HepG2 (cell line): ENCODE measurements around the gene CCT6A. TPM values are rescaled to one million over a fixed set of nuclear protein-coding genes. Genes with fewer than 3 reads are reported as not detected.

Experiments
- EZH2 ChIP-seq: conservative IDR thresholded peaks from 2 replicates; pipeline ENCODE4 v1.6.1; 2012; ENCODE audit warnings: mild to moderate bottlenecking, low read depth, low read length, moderate library complexity
- FOXO1 ChIP-seq: sonication (generic); formaldehyde crosslinking; IDR thresholded peaks from 2 replicates; pipeline ENCODE4 v1.4.0; 2020; ENCODE audit warnings: missing genetic modification reagents
- GPN1 ChIP-seq: sonication (generic); formaldehyde crosslinking; IDR thresholded peaks from 2 replicates; pipeline ENCODE4 v1.5.1; 2020; ENCODE audit warnings: missing genetic modification reagents, borderline replicate concordance
- MIER2 ChIP-seq: IDR thresholded peaks from 2 replicates; pipeline ENCODE4 v1.6.1; 2016; ENCODE audit warnings: missing biosample characterization, missing genetic modification reagents
- NKX3-1 ChIP-seq: sonication (generic); formaldehyde crosslinking; IDR thresholded peaks from 2 replicates; pipeline ENCODE4 v1.5.0; 2020; ENCODE audit warnings: missing genetic modification reagents
- YY1 ChIP-seq: IDR thresholded peaks from 2 replicates; pipeline ENCODE4 v1.6.1; 2011; ENCODE audit warnings: low read length, low read depth, moderate library complexity, mild to moderate bottlenecking; ENCODE audit not compliant: insufficient read depth, insufficient replicate concordance
- ZBTB38 ChIP-seq: sonication (generic); formaldehyde crosslinking; IDR thresholded peaks from 2 replicates; pipeline ENCODE4 v1.5.1; 2020; ENCODE audit warnings: mild to moderate bottlenecking, missing genetic modification reagents
- ZFP90 ChIP-seq: sonication (generic); formaldehyde crosslinking; IDR thresholded peaks from 2 replicates; pipeline ENCODE4 v1.8.0; 2022; ENCODE audit warnings: missing genetic modification reagents, mild to moderate bottlenecking, inconsistent platforms, borderline replicate concordance
- ZIK1 ChIP-seq: sonication (generic); formaldehyde crosslinking; IDR thresholded peaks from 2 replicates; pipeline ENCODE4 v1.5.0; 2020; ENCODE audit warnings: mild to moderate bottlenecking, low read depth, missing genetic modification reagents, borderline replicate concordance
- ZMYM4 ChIP-seq: sonication (generic); formaldehyde crosslinking; IDR thresholded peaks from 2 replicates; pipeline ENCODE4 v1.8.1; 2023; ENCODE audit warnings: mild to moderate bottlenecking, missing genetic modification reagents
- ZNF207 ChIP-seq: fragments of 450-650 bp; IDR thresholded peaks from 2 replicates; pipeline ENCODE4 v1.6.1; 2016; ENCODE audit warnings: antibody characterized with exemption, borderline replicate concordance
- ZNF460 ChIP-seq: sonication (generic); formaldehyde crosslinking; IDR thresholded peaks from 2 replicates; pipeline ENCODE4 v1.5.1; 2020; ENCODE audit warnings: missing genetic modification reagents, mild to moderate bottlenecking, borderline replicate concordance
- ZNF546 ChIP-seq: sonication (generic); formaldehyde crosslinking; conservative IDR thresholded peaks from 2 replicates; pipeline ENCODE4 v1.8.1; 2023; ENCODE audit warnings: mild to moderate bottlenecking, missing genetic modification reagents
- ZNF547 ChIP-seq: sonication (generic); formaldehyde crosslinking; IDR thresholded peaks from 2 replicates; pipeline ENCODE4 v1.5.1; 2020; ENCODE audit warnings: mild to moderate bottlenecking, missing genetic modification reagents
- ZNF782 ChIP-seq: sonication (generic); formaldehyde crosslinking; IDR thresholded peaks from 2 replicates; pipeline ENCODE4 v1.4.0; 2020; ENCODE audit warnings: missing genetic modification reagents, mild to moderate bottlenecking, borderline replicate concordance
- polyA plus RNA-seq, 8 experiments: library from polyadenylated mRNA; depleted of rRNA in 3 of 8; stranded (reverse) in 7 of 8; unstranded in 1 of 8; fragments of >200 nt; fragmentation: Illumina TruSeq in 4 of 8; extraction: Trizol in 4 of 8; gene quantifications; 2 replicates each; pipeline versions ENCODE4 v1.2.1 to v1.2.3, GENCODE V29; 2011 to 2016; ENCODE audit warnings: low read depth in 4 of 8, missing spikeins in 1 of 8, mixed read lengths in 1 of 8; ENCODE audit not compliant: insufficient read depth in 1 of 8
- total RNA-seq, 5 experiments: library from RNA; depleted of rRNA; stranded (reverse); fragments of >200 nt; fragmentation: Illumina TruSeq; extraction: Trizol; gene quantifications; 2 replicates each; pipeline ENCODE4 v1.2.3, GENCODE V29; 2016; ENCODE audit warnings: low read depth in 1 of 5
- TF ChIP-seq, protein P1 (sequence below): sonication (generic); formaldehyde crosslinking; IDR thresholded peaks from 2 replicates; pipeline ENCODE4 v1.4.0; 2020; ENCODE audit warnings: mild to moderate bottlenecking, missing genetic modification reagents
- TF ChIP-seq, protein P2 (sequence below): sonication (generic); formaldehyde crosslinking; conservative IDR thresholded peaks from 2 replicates; pipeline ENCODE4 v1.4.0; 2020; ENCODE audit warnings: missing genetic modification reagents
- TF ChIP-seq, protein P3 (sequence below): sonication (generic); formaldehyde crosslinking; IDR thresholded peaks from 2 replicates; pipeline ENCODE4 v1.8.0; 2022; ENCODE audit warnings: missing genetic modification reagents, mild to moderate bottlenecking, moderate library complexity, borderline replicate concordance

The CCT6A gene
- total and polyA plus RNA-seq, 2 of the 13 experiments (the other 11 are each of a cell fraction or from before 2014, with no cell fraction given) = 219 to 292 TPM

DNA sequence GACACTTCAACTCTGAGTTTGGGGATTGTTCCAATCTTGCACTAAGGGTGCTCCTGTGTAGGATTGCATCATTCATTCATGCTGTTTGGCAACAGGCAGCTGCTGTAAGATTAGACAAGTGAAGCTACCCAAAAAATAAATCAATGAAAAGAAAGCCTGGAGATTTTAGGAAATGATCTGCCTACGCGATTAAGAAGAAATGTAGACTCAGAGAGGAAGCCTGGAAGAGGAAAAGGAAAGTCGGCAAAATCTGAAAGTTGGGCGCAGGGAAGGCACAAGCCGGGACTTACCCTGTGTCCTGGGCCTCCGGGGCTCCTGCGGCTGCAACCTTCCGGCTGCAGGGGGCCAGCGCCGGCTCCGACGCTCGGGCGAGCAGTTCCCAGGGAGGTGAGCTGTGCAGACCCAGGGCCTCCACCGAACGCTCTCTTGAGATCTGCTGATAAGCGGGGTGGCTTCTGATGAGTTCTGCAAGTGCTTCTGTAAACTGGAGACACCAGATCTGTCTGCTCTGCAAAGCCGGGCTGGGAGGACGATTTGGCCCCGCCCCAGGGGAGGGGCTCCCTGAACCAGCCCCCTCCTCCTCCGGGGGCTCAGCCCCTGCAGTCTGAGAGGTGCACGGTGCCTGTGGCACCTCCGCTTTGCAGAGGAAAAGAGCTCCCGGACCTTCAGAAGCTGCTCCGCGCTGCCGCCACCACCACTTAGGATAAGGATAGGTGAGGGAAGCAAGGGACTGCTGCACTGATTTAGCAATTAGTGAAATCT is 17.7 kb upstream of the CCT6A start (continued):
- no peak; the same call in none of the 2 replicates for TF ChIP-seq ZMYM4 (CRISPR knock-in tag)
- TF ChIP-seq NKX3-1 (CRISPR knock-in tag) = no peak
- TF ChIP-seq ZIK1 (CRISPR knock-in tag) = peak; percentile 30; the same call in 1 of the 2 replicates
- TF ChIP-seq ZBTB38 = no peak
- TF ChIP-seq ZNF207 = no peak
- no peak for TF ChIP-seq GPN1 (CRISPR knock-in tag)
- TF ChIP-seq ZNF782 (CRISPR knock-in tag) = peak; percentile 73; the same call in 1 of the 2 replicates
- peak; percentile 12; the same call in 1 of the 2 replicates for TF ChIP-seq FOXO1 (CRISPR knock-in tag)
- TF ChIP-seq ZFP90 (CRISPR knock-in tag) = no peak
- TF ChIP-seq ZNF547 = no peak
- TF ChIP-seq, protein P1, sequence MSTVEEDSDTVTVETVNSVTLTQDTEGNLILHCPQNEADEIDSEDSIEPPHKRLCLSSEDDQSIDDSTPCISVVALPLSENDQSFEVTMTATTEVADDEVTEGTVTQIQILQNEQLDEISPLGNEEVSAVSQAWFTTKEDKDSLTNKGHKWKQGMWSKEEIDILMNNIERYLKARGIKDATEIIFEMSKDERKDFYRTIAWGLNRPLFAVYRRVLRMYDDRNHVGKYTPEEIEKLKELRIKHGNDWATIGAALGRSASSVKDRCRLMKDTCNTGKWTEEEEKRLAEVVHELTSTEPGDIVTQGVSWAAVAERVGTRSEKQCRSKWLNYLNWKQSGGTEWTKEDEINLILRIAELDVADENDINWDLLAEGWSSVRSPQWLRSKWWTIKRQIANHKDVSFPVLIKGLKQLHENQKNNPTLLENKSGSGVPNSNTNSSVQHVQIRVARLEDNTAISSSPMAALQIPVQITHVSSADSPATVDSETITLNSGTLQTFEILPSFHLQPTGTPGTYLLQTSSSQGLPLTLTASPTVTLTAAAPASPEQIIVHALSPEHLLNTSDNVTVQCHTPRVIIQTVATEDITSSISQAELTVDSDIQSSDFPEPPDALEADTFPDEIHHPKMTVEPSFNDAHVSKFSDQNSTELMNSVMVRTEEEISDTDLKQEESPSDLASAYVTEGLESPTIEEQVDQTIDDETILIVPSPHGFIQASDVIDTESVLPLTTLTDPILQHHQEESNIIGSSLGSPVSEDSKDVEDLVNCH = no peak
- no peak for TF ChIP-seq EZH2
- no peak for TF ChIP-seq ZNF546
- TF ChIP-seq ZNF460 (CRISPR knock-in tag) = no peak; the same call in 1 of the 2 replicates
- TF ChIP-seq YY1 = no peak
- TF ChIP-seq, protein P2, sequence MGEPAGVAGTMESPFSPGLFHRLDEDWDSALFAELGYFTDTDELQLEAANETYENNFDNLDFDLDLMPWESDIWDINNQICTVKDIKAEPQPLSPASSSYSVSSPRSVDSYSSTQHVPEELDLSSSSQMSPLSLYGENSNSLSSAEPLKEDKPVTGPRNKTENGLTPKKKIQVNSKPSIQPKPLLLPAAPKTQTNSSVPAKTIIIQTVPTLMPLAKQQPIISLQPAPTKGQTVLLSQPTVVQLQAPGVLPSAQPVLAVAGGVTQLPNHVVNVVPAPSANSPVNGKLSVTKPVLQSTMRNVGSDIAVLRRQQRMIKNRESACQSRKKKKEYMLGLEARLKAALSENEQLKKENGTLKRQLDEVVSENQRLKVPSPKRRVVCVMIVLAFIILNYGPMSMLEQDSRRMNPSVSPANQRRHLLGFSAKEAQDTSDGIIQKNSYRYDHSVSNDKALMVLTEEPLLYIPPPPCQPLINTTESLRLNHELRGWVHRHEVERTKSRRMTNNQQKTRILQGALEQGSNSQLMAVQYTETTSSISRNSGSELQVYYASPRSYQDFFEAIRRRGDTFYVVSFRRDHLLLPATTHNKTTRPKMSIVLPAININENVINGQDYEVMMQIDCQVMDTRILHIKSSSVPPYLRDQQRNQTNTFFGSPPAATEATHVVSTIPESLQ (CRISPR knock-in tag) = 0 out of 2 replicates have a peak, but pooled peaks have one; percentile 30
- no peak; the same call in 1 of the 2 replicates for TF ChIP-seq MIER2 (CRISPR knock-in tag)
- TF ChIP-seq, protein P3, sequence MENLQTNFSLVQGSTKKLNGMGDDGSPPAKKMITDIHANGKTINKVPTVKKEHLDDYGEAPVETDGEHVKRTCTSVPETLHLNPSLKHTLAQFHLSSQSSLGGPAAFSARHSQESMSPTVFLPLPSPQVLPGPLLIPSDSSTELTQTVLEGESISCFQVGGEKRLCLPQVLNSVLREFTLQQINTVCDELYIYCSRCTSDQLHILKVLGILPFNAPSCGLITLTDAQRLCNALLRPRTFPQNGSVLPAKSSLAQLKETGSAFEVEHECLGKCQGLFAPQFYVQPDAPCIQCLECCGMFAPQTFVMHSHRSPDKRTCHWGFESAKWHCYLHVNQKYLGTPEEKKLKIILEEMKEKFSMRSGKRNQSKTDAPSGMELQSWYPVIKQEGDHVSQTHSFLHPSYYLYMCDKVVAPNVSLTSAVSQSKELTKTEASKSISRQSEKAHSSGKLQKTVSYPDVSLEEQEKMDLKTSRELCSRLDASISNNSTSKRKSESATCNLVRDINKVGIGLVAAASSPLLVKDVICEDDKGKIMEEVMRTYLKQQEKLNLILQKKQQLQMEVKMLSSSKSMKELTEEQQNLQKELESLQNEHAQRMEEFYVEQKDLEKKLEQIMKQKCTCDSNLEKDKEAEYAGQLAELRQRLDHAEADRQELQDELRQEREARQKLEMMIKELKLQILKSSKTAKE (CRISPR knock-in tag) = peak; percentile 56; the same call in 1 of the 2 replicates
